DND-41 (cell line): ENCODE data around the gene SYDE2.
"Not testable (repeated sequence)": the region's sequence is repeated elsewhere in the genome, so short reads cannot be mapped to it uniquely, and the experiment has no call there.

Experiments used
- ATAC-seq: fragments of 200-7000 bp; cut with Tn5 transposase; 3 replicates; pipeline ENCODE4 v1.9.1; 2021; ENCODE audit warnings: low read depth; ENCODE audit not compliant: insufficient read depth
- DNase-seq: peaks from one replicate; pipeline ENCODE4 v3.0.0-alpha.2; 2020
- H2AFZ ChIP-seq: 2 replicates; pipeline ENCODE4 v1.6.0; 2012; ENCODE audit warnings: low read depth, low read length
- H3K27ac ChIP-seq: 2 replicates; pipeline ENCODE4 v1.5.1; 2012; ENCODE audit warnings: low read length, inconsistent platforms
- H3K27me3 ChIP-seq: fragments of 200-600 bp; sonication (generic); 2 replicates; pipeline ENCODE4 v1.6.0; 2012; ENCODE audit warnings: low read length, mild to moderate bottlenecking, inconsistent platforms; ENCODE audit not compliant: insufficient read depth, poor library complexity
- H3K36me3 ChIP-seq: 2 replicates; pipeline ENCODE4 v1.5.1; 2012; ENCODE audit warnings: low read length, inconsistent platforms; ENCODE audit not compliant: insufficient read depth
- H3K4me1 ChIP-seq: 2 replicates; pipeline ENCODE4 v1.5.1; 2012; ENCODE audit warnings: mild to moderate bottlenecking, low read length; ENCODE audit not compliant: insufficient read depth
- H3K4me2 ChIP-seq: 2 replicates; pipeline ENCODE4 v1.6.0; 2012; ENCODE audit warnings: mild to moderate bottlenecking, moderate library complexity, low read length, inconsistent platforms; ENCODE audit not compliant: insufficient read depth
- H3K4me3 ChIP-seq, 2 experiments: fragments of 200-600 bp in 1 of 2; shearing (Covaris generic) in 1 of 2; 2 replicates each; pipeline ENCODE4 v1.5.1; 2012 to 2016; ENCODE audit warnings: inconsistent platforms in 2 of 2, low read length in 2 of 2, mild to moderate bottlenecking in 2 of 2, low read depth in 1 of 2, moderate library complexity in 1 of 2
- H3K79me2 ChIP-seq: 2 replicates; pipeline ENCODE4 v1.6.0; 2012; ENCODE audit warnings: low read length, inconsistent platforms; ENCODE audit not compliant: insufficient read depth
- H3K9ac ChIP-seq: 2 replicates; pipeline ENCODE4 v1.6.0; 2012; ENCODE audit warnings: low read depth, mild to moderate bottlenecking, inconsistent platforms, low read length, moderate library complexity
- H3K9me3 ChIP-seq: 2 replicates; pipeline ENCODE4 v1.5.1; 2012; ENCODE audit warnings: low read length, moderate library complexity, mild to moderate bottlenecking, inconsistent platforms; ENCODE audit not compliant: insufficient read depth, severe bottlenecking
- H4K20me1 ChIP-seq: 2 replicates; pipeline ENCODE4 v1.6.0; 2012; ENCODE audit warnings: low read length; ENCODE audit not compliant: insufficient read depth
- CTCF ChIP-seq: IDR thresholded peaks from 2 replicates; pipeline ENCODE4 v1.5.1; 2012; ENCODE audit warnings: borderline replicate concordance, low read length, moderate library complexity, mild to moderate bottlenecking; ENCODE audit not compliant: poor library complexity, severe bottlenecking; ENCODE audit errors: extremely low read depth
- EZH2 ChIP-seq: IDR thresholded peaks from 3 replicates; pipeline ENCODE4 v1.6.1; 2012; ENCODE audit warnings: borderline replicate concordance, low read depth, mild to moderate bottlenecking, moderate library complexity, low read length, inconsistent platforms; ENCODE audit not compliant: severe bottlenecking

Gene SYDE2

GRCh38 chr1:85198864-85199263 lies 2.0 kb downstream of the SYDE2 start:
- H4K20me1 ChIP-seq = no peaks in the 10 kb centered on the region
- no peaks in the 10 kb centered on the region for H3K79me2 ChIP-seq
- H3K4me1 ChIP-seq = no peaks in the 10 kb centered on the region
- no peak overlapping the region for H3K4me2 ChIP-seq
- no peaks in the 10 kb centered on the region for H3K27me3 ChIP-seq
- no peak overlapping the region for H3K4me3 ChIP-seq
- no peak overlapping the region for H3K27ac ChIP-seq
- no peak for DNase-seq
- TF ChIP-seq EZH2 (no peak), CTCF (no peak)
- no peaks in the 10 kb centered on the region for H3K36me3 ChIP-seq
- H2AFZ ChIP-seq = no peak overlapping the region
- no peaks in the 10 kb centered on the region for H3K9me3 ChIP-seq
- ATAC-seq = no peak
- no peak overlapping the region for H3K9ac ChIP-seq

DNA sequence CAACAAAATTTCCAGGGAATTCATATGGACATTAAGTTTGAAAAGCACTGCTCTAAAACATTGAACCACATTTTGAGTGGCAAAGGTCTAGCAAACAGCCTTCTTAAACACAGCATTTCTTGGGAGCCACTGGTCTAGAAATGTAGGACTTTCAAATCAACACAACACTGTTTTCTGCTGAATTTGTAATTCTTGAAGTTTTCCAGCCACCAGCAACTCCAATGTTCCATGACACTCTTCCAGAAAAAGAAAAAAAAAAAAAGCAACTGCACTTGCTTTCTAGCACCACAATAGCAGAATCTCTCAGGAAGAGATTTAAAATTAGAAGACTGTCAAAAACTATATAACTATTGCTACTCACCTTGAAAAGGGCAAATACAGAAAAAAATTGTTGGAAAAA lies 4.5 kb downstream of the SYDE2 start:
- Histone ChIP-seq H4K20me1 (no peaks in the 10 kb centered on the region), H3K9me3 (no peaks in the 10 kb centered on the region), H3K27me3 (no peaks in the 10 kb centered on the region), H3K79me2 (no peaks in the 10 kb centered on the region), H3K36me3 (no peaks in the 10 kb centered on the region), H3K4me2 (no peak overlapping the region), H3K4me3 (no peak overlapping the region), H3K27ac (no peak overlapping the region), H3K9ac (no peak overlapping the region), H2AFZ (no peak overlapping the region), H3K4me1 (no peaks in the 10 kb centered on the region)
- DNase-seq (no peak), ATAC-seq (no peak)
- TF ChIP-seq CTCF (no peak), EZH2 (no peak)

DNA sequence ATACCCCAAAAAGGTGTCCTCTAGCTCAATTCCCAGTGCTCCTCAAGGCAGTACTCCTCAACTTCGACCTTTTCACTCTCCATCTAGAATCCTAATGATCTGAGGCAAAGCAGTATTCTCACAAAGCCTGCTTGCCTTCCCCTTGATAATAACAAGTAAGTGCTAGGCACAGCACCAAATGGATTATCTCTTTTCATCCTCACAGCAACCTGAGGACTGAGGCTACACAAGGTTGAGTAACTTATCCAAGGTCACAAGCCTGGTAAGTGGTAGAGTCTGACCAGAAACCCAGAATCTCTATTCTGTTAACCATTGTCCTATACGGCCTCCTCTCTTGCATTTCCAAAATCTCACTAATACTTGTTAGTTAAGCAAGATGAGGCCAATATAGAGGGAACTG lies 5.1 kb downstream of the SYDE2 start:
- Histone ChIP-seq H3K36me3 (no peaks in the 10 kb centered on the region), H3K9ac (no peak overlapping the region), H3K4me2 (no peak overlapping the region), H3K4me1 (no peaks in the 10 kb centered on the region), H3K27me3 (no peaks in the 10 kb centered on the region), H4K20me1 (no peaks in the 10 kb centered on the region), H2AFZ (no peak overlapping the region), H3K79me2 (no peaks in the 10 kb centered on the region), H3K9me3 (no peaks in the 10 kb centered on the region), H3K4me3 (no peak overlapping the region), H3K27ac (no peak overlapping the region)
- no peak for TF ChIP-seq EZH2
- no peak for TF ChIP-seq CTCF
- no peak for DNase-seq
- ATAC-seq = no peak

- H3K27me3 ChIP-seq, H4K20me1 ChIP-seq, H3K4me3 ChIP-seq, H3K9ac ChIP-seq, H3K79me2 ChIP-seq, H3K4me2 ChIP-seq, H3K27ac ChIP-seq, H2AFZ ChIP-seq, ATAC-seq, H3K36me3 ChIP-seq, H3K9me3 ChIP-seq, H3K4me1 ChIP-seq, DNase-seq: not testable (repeated sequence)
Measured at GRCh38 chr1:85192129-85192528, 8.7 kb downstream of the SYDE2 start.
